ENCODE data around the gene TRIM2.

DNA sequence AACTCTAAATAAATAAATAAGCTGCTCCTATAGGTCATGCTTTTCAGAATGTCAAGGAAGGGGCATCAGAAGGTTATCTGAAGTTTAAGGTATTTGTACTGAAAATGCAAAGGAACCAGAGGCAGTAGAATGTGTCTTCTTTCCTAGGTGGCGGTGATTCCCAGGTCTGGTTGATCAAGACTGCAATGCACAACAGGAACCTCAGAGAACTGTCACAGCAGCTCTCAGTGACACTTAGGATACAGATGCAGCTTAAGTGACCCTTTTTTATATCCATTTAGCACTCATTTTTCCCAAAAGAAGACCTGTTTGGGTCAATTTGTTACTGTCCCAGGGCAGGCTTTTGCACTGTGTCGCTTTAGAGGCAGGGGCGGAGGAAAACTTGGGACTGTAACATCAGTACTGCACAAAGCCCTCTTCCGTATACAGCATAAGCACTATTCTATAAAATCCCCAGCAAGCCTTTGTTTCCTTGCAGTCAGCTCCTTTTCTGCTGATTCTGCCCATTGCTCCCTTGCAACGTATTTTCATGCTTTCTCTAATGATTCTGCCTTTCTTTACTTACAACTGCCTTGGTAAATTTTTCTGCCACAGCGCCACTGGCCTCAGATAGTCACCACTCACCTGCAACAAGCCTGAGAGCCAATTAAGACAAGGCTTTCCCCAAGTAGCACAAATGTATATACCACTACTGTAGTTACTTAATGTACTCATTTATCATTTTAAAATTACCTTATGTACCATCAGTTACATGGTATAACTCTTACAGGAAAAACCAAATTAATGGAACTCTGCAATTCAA lies 138.7 kb downstream of the TRIM2 start:
- no peak for TF ChIP-seq POLR2A (IDR thresholded peaks at IDR 0.05)
- TF ChIP-seq, protein P1, sequence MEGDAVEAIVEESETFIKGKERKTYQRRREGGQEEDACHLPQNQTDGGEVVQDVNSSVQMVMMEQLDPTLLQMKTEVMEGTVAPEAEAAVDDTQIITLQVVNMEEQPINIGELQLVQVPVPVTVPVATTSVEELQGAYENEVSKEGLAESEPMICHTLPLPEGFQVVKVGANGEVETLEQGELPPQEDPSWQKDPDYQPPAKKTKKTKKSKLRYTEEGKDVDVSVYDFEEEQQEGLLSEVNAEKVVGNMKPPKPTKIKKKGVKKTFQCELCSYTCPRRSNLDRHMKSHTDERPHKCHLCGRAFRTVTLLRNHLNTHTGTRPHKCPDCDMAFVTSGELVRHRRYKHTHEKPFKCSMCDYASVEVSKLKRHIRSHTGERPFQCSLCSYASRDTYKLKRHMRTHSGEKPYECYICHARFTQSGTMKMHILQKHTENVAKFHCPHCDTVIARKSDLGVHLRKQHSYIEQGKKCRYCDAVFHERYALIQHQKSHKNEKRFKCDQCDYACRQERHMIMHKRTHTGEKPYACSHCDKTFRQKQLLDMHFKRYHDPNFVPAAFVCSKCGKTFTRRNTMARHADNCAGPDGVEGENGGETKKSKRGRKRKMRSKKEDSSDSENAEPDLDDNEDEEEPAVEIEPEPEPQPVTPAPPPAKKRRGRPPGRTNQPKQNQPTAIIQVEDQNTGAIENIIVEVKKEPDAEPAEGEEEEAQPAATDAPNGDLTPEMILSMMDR (IDR thresholded peaks at IDR 0.05), result no peak

Measured in vagina (tissue), 2 donors.